CD4-positive, alpha-beta T cell treated with Interleukin-2 at 100 ng/mL for 4 hours (primary cell): ENCODE results near the gene CEP164.
"Not testable (repeated sequence)": the region's sequence is repeated elsewhere in the genome, so short reads cannot be mapped to it uniquely, and the experiment has no call there.

Experiments used
- DNase-seq: peaks from one replicate; pipeline ENCODE4 v3.0.0-alpha.2; 2020; ENCODE audit warnings: low spot score

The CEP164 gene

DNA sequence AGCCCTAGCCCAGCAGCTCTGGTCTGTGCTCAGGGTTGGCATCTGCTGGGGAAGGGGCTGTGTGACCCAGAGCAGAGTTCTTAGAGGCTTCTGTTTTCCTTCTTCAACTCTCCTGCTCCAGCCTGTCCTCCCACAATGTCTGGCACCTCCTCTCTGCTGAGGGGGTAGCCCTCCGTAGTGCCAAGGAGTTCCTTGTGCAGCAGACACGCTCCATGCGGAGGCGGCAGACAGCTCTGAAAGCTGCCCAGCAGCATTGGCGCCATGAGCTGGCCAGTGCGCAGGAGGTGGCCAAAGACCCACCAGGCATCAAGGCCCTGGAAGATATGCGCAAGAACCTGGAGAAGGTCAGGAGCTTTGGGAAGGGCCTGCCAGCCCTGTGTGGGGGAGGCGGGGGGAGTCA, 69.3 kb downstream of the CEP164 start:
- no peak for DNase-seq

- DNase-seq, result not testable (repeated sequence)
Observed at GRCh38 chr11:117398618-117399017, 71.0 kb downstream of the CEP164 start.

DNA sequence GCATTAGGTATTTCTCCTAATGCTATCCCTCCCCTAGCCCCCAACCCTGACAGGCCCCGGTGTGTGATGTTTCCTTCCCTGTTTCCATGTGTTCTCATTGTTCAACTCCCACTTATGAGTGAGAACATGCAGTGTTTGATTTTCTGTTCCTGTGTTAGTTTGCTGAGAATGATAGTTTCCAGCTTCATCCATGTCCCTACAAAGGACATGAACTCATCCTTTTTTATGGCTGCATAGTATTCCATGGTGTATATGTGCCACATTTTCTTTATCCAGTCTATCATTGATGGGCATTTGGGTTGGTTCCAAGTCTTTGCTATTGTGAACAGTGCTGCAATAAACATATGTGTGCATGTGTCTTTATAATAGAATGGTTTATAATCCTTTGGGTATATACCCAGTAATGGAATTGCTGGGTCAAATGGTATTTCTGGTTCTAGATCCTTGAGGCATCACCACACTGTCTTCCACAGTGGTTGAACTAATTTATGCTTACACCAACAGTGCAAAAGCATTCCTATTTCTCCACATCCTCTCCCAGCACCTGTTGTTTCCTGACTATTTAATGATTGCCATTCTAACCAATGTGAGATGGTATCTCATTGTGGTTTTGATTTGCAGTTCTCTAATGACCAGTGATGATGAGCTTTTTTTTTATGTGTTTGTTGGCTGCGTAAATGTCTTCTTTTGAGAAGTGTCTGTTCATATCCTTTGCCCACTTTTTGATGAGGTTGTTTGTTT, 71.6 kb downstream of the CEP164 start:
- DNase-seq, result not testable (repeated sequence)

DNA sequence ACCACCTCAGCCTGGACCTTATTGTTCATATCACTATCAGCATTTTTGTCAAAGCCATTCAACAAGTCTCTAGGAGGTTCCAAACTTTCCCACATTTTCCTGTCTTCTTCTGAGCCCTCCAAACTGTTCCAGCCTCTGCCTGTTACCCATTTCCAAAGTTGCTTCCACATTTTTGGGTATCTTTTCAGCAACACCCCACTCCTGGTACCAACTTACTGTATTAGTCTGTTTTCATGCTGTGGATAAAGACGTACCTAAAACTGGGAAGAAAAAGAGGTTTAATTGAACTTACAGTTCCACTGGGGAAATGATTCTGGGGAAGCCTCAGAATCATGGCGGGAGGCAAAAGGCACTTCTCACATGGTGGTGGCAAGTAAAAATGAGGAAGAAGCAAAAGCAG, 78.2 kb downstream of the CEP164 start:
- not testable (repeated sequence) for DNase-seq

DNA sequence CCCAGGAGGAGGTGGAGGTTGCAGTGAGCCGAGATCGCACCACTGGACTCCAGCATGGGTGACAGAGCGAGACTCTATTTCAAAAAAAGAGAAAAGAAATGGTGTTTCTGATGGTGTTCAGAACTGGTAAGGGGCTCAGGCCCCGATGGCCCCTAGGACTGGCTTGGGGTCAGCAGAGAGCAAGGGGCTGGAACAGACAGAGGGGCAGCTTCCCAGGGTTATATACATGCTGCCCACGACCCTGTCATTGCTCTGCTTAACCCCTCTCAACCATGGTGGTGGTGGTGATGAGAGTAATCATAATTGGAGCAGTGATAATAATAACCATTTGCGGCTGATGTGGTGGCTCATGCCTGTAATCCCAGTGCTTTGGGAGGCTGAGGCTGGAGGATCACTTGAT, 79.4 kb downstream of the CEP164 start:
- no peak for DNase-seq

- DNase-seq, result no peak
Observed at GRCh38 chr11:117408356-117408755, 80.7 kb downstream of the CEP164 start.

DNA sequence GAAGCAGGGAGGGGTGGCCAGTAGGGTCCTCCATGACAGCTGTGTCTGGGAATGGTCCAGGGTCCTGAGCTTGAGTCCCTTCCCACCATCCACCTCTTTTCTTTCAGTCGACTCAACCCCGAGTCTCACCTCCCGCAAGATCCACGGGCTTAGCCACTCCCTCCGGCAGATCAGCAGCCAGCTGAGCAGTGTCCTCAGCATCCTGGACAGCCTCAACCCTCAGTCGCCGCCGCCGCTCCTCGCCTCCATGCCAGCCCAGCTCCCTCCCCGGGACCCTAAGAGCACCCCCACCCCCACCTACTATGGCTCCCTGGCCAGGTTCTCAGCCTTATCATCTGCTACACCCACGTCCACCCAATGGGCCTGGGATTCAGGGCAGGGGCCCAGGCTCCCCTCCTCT, 81.9 kb downstream of the CEP164 start:
- no peak for DNase-seq

- no peak for DNase-seq
Observed at GRCh38 chr11:117410238-117410637, 82.6 kb downstream of the CEP164 start.

DNA sequence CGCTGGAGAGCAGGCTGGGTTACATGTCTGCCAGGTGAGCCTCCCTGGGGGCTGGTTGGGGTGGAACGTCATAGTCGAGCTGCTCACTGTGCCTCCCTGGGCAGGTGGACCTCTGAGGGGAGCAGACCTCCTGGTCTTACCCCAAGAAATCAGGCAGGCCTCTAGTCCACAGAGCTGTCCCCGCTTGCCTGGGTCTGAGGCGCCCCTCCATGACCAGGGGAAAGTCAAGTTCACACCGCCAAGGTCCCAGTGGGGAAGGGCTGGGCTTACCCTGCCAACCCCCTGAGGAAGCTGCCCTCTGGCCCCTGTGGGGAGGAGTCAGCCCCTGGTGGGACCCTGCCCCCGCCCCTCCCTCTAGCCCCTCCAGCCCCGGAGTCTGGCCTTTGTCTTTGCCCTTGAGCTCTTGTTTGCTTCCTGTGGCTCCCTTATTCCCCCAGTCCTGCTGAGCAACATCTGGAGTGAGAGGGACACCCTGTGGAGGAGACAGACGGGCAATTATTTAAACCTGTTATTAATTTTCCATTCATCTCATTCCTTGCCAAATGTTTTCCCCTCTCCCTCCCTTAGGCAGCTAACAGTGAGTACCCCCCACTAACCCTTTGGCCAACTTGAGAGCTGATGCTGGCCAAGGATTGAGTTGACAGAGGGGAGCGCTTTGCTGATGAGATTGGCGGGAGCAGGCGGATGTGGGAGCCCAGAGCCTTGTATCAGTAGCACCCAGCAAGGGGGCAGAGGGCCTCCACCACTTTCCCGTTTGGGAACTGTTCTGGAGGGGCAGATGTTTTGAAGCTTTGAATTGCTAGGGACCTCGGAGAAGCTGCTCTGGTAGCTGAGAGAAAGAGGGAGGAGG, 83.4 kb downstream of the CEP164 start:
- no peak for DNase-seq

DNA sequence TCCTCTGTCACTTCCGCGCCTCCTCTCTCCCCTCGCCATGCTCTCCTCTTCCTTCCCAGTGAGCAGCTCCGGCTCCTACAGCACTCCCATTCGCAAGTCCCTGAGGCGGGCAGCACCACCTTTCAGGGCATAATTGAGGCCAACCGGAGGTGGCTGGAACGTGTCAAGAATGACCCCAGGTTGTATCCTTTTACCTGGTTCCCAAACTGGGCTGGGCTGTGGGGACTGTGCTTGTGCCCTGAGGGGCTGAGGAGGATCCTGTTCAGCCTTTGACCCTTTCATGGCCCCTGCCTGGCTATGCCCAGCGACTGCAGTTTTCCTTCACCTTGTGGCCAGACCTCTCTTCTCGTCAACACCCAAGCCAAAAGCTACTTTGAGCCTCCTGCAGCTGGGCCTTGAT, 84.1 kb downstream of the CEP164 start:
- no peak for DNase-seq

- DNase-seq, result no peak
Observed at GRCh38 chr11:117412176-117412575, 84.5 kb downstream of the CEP164 start.

DNA sequence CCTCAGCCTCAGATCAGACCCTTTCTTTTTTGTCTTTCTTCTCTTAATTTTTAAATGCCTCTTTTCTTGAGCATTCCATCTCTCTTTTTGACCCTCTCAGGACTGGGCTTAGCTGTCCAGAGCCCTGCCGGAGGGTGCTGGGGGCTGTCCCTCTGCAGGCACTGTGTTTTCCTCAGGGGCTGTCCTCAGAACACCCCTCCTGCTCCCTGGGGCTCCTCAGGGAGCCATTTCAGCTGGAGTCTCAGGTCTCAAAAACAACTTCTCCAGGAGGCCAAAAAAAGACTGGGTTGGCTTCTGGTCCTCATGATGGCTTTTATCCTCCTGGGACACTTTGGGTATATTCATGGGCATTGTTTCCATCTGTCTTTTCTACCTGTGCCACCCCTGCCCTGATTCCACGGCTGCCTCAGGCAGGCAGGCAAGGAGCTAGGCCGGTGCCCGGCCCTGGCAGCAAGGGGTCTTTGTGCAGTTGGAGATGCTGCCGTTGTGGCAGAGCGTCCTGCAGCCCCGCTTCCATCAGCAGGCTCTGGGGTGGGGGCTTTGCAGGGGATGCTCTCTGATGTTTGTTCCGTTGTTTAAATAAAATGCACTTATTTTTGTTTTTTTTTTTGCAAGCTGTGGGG, 85.1 kb downstream of the CEP164 start:
- no peak for DNase-seq

GRCh38 chr11:117413616-117414015, 86.0 kb downstream of the CEP164 start:
- no peak for DNase-seq

DNA sequence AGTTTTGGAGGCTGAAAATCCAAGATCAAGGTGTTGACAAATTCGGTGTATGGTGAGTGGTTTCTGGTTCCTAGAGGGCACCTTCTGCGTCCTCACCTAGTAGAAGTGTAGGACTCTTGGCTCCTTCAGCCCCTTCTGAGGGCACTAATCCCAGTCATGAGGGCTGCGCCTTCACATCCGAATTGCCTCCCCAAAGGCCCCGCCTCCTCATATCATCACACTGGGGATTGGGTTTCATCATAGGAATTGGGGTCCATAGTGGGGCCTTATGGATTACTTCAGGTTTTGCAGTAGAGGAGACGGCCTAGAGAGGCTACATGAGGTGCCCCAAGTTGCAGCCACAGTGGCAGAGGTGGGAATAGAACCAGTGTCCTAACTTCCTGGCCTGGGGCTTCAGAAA, 87.1 kb downstream of the CEP164 start:
- DNase-seq, result no peak

DNA sequence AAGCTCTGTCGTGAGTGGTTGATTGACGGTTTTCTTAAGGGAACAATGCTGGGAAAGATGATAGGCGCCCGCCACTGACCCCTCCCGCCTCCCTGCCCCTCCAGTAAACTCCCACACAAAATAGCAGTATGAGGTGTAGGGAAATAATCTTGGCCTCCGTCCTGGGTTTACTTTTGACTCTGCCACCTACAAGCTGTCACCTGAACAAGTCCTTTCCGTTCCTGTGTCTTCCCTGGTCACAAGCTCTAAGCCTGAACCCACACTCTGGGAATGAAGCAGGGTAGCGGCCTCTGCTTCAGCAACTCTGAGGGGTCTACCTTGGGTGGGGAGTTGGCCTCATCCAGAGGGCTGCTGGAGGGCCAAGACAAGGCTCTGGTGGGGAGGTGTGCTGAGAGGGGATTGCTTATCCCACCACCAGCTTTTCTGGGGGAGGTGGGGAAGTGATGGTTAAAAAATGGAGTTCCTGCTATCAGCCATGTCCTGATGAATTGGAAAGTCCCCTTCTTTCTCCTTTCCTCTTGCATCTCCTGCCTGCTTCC, 87.8 kb downstream of the CEP164 start:
- DNase-seq, result no peak

DNA sequence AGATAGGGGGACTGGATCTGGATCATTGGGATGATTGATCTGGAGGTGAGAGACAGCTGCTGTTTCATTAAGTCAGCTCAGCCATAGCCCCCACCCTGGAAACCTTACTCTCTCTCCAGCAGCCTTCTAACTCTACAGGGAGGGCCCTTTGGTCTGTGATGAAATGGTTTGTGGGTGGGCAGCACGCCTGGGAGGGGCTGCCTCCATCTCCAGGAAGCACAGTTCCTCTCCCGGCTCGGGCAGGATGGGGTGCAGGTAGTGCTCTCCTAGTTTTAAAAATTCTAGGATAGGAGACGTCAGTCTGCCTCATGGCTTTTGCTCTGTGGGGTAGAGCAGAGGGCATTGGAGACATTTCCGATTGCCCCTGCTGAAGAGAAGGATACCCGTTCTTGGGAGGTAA, 89.7 kb downstream of the CEP164 start:
- DNase-seq, result no peak

DNA sequence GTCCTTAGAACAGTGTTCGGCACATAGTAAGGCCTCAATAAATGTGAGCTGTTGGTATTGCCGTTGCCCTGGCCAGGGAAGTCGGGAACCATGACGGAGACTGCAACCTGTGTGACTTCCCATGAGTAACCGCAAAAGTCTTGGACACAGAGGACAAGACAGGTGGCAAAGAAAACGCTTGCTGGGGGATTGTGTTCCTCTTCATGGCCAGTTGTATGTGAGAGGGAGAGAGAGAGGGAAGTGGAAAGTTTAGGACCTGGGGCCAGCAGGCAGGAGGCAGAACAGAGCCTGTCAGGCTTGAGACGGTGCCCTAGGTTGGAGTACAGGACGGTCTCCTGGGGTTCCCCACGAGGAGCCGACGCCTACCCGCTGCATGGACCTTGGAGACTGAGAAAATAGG, 90.2 kb downstream of the CEP164 start:
- no peak for DNase-seq

DNA sequence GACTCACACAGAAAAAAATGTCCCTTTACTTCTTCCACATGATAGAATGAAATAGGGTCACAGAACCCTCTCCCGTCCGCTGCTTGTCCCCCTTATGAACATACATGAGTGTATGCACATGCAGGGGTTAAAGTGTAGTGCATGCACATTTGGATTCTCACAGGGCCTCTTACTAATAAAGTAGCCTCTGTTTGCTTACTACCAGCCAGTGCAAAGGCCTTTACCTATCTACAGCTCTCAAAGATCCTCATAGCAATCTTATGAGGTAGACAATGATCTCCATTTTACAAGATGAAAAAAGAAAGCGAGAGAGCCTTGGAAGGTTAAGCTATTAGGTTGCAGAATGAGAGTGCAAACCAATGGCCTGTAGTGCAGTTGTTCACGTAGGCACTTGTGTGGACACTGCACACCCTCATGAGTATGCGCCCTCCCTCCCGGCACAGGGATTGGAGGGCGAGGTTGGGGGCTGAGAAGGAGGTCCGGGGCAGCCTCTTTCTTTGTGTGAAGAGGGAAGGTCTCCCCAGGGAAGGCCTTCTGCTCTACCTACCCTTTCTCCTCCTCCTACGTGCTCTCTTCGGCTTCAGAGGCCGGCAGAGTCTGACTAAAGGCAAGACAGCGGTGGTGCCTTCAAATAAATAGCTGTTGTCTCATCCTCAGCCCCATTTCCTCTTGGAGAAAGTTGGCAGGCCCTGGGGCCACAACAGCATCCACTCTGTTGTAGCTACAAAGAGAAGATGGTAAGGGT, 91.3 kb downstream of the CEP164 start:
- no peak for DNase-seq

- DNase-seq, result no peak
Observed at GRCh38 chr11:117419482-117420142, 92.0 kb downstream of the CEP164 start.

DNA sequence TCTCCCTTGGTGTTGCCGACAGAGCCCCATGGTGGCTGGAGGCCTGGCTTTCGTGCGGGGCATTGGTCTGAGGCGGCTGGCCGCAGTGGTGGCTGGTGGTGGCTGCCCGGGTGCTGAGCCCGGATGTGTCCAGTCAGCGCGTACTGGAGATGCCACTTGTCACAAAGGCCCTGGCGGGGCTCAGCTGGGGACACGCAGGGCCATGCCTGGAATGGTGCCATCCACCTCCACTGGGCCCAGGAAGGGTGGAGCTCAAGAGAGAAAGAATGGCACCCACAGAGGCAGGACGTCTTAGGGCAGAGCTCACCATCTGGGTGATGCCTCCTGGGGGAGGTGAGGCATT, 92.5 kb downstream of the CEP164 start:
- no peak for DNase-seq

- DNase-seq, result no peak
Observed at GRCh38 chr11:117420598-117420997, 92.9 kb downstream of the CEP164 start.

GRCh38 chr11:117421041-117421440, 93.4 kb downstream of the CEP164 start:
- no peak for DNase-seq
